Fibroblast of lung (primary cell): ENCODE measurements around the gene GGTLC2. TPM values are rescaled to one million over a fixed set of nuclear protein-coding genes. Genes with fewer than 3 reads are reported as not detected.
"Not testable (repeated sequence)": the region's sequence is repeated elsewhere in the genome, so short reads cannot be mapped to it uniquely, and the experiment has no call there.

Source experiments
- DNase-seq, 2 donors: peaks; one replicate each; pipeline versions ENCODE4 v3.0.0 to v3.0.0-alpha.2; 2010; ENCODE audit warnings: low read depth in 2 of 2
- H2AFZ ChIP-seq: 2 replicates; pipeline ENCODE4 v1.5.1; 2012; ENCODE audit warnings: low read length, control low read depth, inconsistent platforms
- H3K27ac ChIP-seq: 2 replicates; pipeline ENCODE4 v1.5.1; 2011; ENCODE audit warnings: low read length, control low read depth; ENCODE audit not compliant: insufficient read depth
- H3K27me3 ChIP-seq: 2 replicates; pipeline ENCODE4 v1.5.1; 2011; ENCODE audit warnings: mild to moderate bottlenecking, low read length; ENCODE audit not compliant: control insufficient read depth, insufficient read depth
- H3K36me3 ChIP-seq: 2 replicates; pipeline ENCODE4 v1.5.1; 2011; ENCODE audit warnings: low read length; ENCODE audit not compliant: control insufficient read depth, insufficient read depth
- H3K4me1 ChIP-seq: 2 replicates; pipeline ENCODE4 v1.5.1; 2011; ENCODE audit warnings: low read length; ENCODE audit not compliant: control insufficient read depth, insufficient read depth; ENCODE audit errors: extremely low read depth
- H3K4me2 ChIP-seq: 2 replicates; pipeline ENCODE4 v1.5.1; 2011; ENCODE audit warnings: low read length, control low read depth; ENCODE audit not compliant: insufficient read depth; ENCODE audit errors: extremely low read depth
- H3K4me3 ChIP-seq, 4 experiments: fragments of 200-600 bp in 1 of 4; sonication (generic) in 1 of 4; replicated peaks in 1 of 4; 2 replicates each; pipeline ENCODE4 v1.5.1; 2011 to 2016; ENCODE audit warnings: low read length in 4 of 4, low read depth in 3 of 4, mild to moderate bottlenecking in 3 of 4, control low read depth in 2 of 4, inconsistent platforms in 1 of 4, mixed read lengths in 1 of 4; ENCODE audit not compliant: insufficient read depth in 1 of 4; ENCODE audit errors: control extremely low read depth in 1 of 4
- H3K79me2 ChIP-seq: 2 replicates; pipeline ENCODE4 v1.5.1; 2012; ENCODE audit warnings: mild to moderate bottlenecking, low read length, inconsistent platforms; ENCODE audit not compliant: control insufficient read depth, insufficient read depth
- H3K9ac ChIP-seq: 2 replicates; pipeline ENCODE4 v1.5.1; 2011; ENCODE audit warnings: mild to moderate bottlenecking, low read length, control low read depth; ENCODE audit not compliant: insufficient read depth
- H3K9me3 ChIP-seq: 2 replicates; pipeline ENCODE4 v1.5.1; 2012; ENCODE audit warnings: low read depth, low read length; ENCODE audit not compliant: control insufficient read depth, insufficient read depth
- H4K20me1 ChIP-seq: 2 replicates; pipeline ENCODE4 v1.5.1; 2011; ENCODE audit warnings: low read length; ENCODE audit not compliant: control insufficient read depth, insufficient read depth; ENCODE audit errors: extremely low read depth
- EZH2 ChIP-seq: IDR thresholded peaks from 2 replicates; pipeline ENCODE4 v1.5.1; 2012; ENCODE audit warnings: low read length, control low read depth, mild to moderate bottlenecking; ENCODE audit errors: missing control alignments
- polyA plus RNA-seq, 2 donors: library from polyadenylated mRNA; depleted of rRNA in 1 of 2; stranded (reverse) in 1 of 2; unstranded in 1 of 2; fragments of >200 nt; gene quantifications; 2 replicates each; pipeline ENCODE4 v1.2.1, GENCODE V29; 2011 to 2012; ENCODE audit warnings: missing spikeins in 1 of 2
- total RNA-seq: library from RNA; depleted of rRNA; stranded (reverse); fragments of >200 nt; gene quantifications from 2 replicates; pipeline ENCODE4 v1.2.1, GENCODE V29; 2014
- TF ChIP-seq, protein P1 (sequence below), 2 donors: IDR thresholded peaks in 1 of 2; conservative IDR thresholded peaks in 1 of 2; 1 replicate in 1 of 2; 2 replicates in 1 of 2; pipeline ENCODE4 v1.5.1; 2011 to 2012; ENCODE audit warnings: low read length in 2 of 2, control low read depth in 1 of 2, inconsistent platforms in 1 of 2, low read depth in 1 of 2, mild to moderate bottlenecking in 1 of 2

GGTLC2 gene
- total and polyA plus RNA-seq, 2 donors (not counting 1 experiment from before 2014, with no cell fraction given), result not detected

GRCh38 chr22:22683668-22684361 is 39.4 kb downstream of the GGTLC2 start:
- H3K27ac ChIP-seq, result no peak overlapping the region

DNA sequence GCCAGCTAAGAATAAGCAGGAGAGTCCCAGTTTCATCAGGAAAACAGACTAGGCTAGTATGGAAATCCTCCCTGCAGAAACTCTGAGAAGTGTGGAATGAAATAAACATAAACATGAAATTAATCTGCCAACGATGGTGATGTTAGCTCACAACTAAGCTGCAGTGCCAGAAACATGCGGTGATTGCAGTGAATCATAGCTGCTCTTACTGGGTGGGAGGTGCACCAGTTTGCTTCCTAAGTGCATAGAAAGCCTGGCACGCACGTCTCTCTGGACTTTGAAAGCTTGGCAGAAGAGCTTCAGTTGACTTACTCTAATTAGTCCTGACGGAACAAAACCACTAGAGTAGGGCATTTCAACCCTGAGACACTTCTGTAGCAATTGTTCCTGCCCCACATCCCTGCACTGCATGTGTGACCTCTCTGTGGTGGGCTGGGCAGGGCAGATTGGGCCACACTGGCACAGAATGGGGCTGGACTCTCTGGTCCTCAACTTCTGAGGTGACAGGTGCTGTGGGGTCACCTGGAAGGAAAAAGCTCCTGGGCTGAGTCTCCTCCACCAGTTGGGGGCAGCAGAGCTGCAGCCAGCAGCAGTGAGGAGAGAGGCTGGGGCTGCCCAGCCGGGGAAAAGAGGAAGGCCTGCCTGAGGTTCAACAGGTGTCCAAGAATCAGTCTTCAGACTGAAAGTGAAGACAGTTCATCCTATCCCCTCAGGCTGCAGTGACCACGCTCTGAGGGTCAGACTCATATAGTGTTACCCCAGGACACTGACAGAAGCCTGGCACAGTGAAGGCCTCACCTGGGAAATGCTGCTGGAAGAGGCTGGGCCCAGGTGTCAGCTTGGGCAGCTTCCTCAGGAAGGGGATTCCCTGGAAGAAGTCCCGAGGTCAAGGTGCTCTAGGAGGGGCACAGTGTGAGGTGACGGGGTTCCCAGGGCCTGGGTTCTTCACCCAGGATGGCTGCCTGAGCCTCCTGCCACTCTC is 40.5 kb downstream of the GGTLC2 start:
- no peaks in the 10 kb centered on the region for H3K79me2 ChIP-seq
- TF ChIP-seq EZH2, result no peak
- TF ChIP-seq, protein P1, sequence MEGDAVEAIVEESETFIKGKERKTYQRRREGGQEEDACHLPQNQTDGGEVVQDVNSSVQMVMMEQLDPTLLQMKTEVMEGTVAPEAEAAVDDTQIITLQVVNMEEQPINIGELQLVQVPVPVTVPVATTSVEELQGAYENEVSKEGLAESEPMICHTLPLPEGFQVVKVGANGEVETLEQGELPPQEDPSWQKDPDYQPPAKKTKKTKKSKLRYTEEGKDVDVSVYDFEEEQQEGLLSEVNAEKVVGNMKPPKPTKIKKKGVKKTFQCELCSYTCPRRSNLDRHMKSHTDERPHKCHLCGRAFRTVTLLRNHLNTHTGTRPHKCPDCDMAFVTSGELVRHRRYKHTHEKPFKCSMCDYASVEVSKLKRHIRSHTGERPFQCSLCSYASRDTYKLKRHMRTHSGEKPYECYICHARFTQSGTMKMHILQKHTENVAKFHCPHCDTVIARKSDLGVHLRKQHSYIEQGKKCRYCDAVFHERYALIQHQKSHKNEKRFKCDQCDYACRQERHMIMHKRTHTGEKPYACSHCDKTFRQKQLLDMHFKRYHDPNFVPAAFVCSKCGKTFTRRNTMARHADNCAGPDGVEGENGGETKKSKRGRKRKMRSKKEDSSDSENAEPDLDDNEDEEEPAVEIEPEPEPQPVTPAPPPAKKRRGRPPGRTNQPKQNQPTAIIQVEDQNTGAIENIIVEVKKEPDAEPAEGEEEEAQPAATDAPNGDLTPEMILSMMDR (conservative IDR thresholded peaks at IDR 0.05 in 1 of 2, IDR thresholded peaks at IDR 0.05 in 1 of 2; ENCODE audit: low read depth in 1 of 2, low read length in 2 of 2), result peak in 1 of 2 donors; percentile 50
- H3K9ac ChIP-seq, result no peak overlapping the region
- H4K20me1 ChIP-seq, result no peaks in the 10 kb centered on the region
- H3K27me3 ChIP-seq, result no peaks in the 10 kb centered on the region
- H3K27ac ChIP-seq, result no peak overlapping the region
- H3K9me3 ChIP-seq, result no peaks in the 10 kb centered on the region
- peak; percentile 47 to 90 for DNase-seq
- H3K4me2 ChIP-seq, result no peak overlapping the region
- no peak overlapping the region for H3K4me3 ChIP-seq
- peaks cover 6% of the 10 kb centered on the region for H3K4me1 ChIP-seq
- H2AFZ ChIP-seq, result no peak overlapping the region
- H3K36me3 ChIP-seq, result no peaks in the 10 kb centered on the region

More at GRCh38 chr22:22683668-22684361, 39.4 kb downstream of the GGTLC2 start:
- peaks cover 6% of the 10 kb centered on the region for H3K4me1 ChIP-seq
- H2AFZ ChIP-seq, result no peak overlapping the region
- TF ChIP-seq, protein P1 (conservative IDR thresholded peaks at IDR 0.05 in 1 of 2, IDR thresholded peaks at IDR 0.05 in 1 of 2; ENCODE audit: low read depth in 1 of 2, low read length in 2 of 2), result no peak
- no peak for DNase-seq
- no peaks in the 10 kb centered on the region for H3K79me2 ChIP-seq
- H4K20me1 ChIP-seq, result no peaks in the 10 kb centered on the region
- no peak overlapping the region for H3K4me3 ChIP-seq
- no peak overlapping the region for H3K4me2 ChIP-seq
- no peaks in the 10 kb centered on the region for H3K36me3 ChIP-seq
- no peaks in the 10 kb centered on the region for H3K27me3 ChIP-seq
- H3K9ac ChIP-seq, result no peak overlapping the region
- no peaks in the 10 kb centered on the region for H3K9me3 ChIP-seq

DNA sequence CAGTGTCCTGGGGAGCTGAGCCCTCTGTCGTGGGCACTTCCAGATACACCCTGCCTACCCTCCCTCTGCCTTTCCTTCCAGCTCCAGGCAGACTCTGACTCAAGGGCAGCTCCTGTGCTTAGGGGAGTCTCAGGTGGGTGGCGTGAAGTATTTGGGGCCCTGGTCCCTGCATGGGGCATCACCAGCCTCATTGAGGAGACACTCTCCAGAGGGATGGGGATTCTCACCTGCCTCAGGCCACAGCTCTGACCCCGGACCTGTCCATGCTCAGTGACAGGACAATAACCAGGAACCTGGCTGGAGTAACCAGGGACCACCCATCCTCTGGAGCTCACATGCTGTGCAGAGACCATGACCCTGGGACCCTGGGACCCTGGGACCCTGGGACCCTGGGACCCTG is 41.2 kb downstream of the GGTLC2 start:
- Histone ChIP-seq H4K20me1 (no peaks in the 10 kb centered on the region), H3K9ac (no peak overlapping the region), H3K27ac (no peak overlapping the region), H3K4me1 (peaks cover 6% of the 10 kb centered on the region), H3K27me3 (no peaks in the 10 kb centered on the region), H3K4me2 (no peak overlapping the region), H3K9me3 (no peaks in the 10 kb centered on the region), H2AFZ (no peak overlapping the region), H3K4me3 (no peak overlapping the region), H3K79me2 (no peaks in the 10 kb centered on the region), H3K36me3 (no peaks in the 10 kb centered on the region)
- TF ChIP-seq EZH2, result no peak
- TF ChIP-seq, protein P1 (conservative IDR thresholded peaks at IDR 0.05 in 1 of 2, IDR thresholded peaks at IDR 0.05 in 1 of 2; ENCODE audit: low read depth in 1 of 2, low read length in 2 of 2), result no peak
- no peak for DNase-seq

GRCh38 chr22:22686202-22687115 is 42.0 kb downstream of the GGTLC2 start:
- H3K4me2 ChIP-seq, H3K27me3 ChIP-seq, H3K79me2 ChIP-seq, H2AFZ ChIP-seq, H3K9me3 ChIP-seq, DNase-seq, H3K4me1 ChIP-seq, H3K27ac ChIP-seq, H3K9ac ChIP-seq, H3K36me3 ChIP-seq, H4K20me1 ChIP-seq, H3K4me3 ChIP-seq: not testable (repeated sequence)
